ENCODE results near the gene MOCS1. TPM values are rescaled to one million over a fixed set of nuclear protein-coding genes. Genes with fewer than 3 reads are reported as not detected.

The MOCS1 gene
- total and polyA plus RNA-seq, 2 experiments from 2014 or later = 17.2 to 28.1 TPM

DNA sequence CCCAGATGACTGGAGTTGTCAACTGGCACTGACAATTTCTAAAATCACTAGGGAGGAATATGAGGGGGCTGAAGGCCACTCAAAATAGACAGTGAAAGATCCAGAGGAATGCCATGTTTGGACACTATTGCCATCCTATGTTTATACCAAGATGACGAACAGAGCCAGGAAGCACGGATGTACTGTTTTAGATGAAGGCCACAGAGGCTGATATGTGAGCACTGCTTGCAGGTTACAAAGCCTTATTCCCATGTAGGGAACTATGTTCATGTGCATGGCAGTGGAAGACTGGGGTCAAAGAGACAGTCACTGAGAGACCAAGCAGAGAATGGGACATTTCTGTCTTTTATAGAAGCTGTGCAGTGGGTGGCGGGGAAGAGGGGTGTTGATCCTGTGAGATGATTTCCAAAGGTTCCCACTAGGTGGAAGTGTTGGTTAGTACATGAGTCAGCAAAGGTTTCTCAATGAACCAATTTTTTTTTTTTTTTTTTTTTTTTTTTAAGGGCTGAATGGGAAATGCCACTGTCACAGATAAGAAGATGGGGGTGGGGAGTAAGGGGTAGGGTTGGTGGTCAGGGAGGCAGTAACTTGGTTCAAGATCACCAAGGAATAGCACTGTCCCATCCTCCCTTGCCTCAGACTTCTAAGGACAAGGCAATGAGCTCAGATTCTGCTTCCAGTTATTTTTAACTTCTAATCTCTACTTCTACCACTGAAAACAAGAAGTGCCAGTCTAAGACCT is 46.7 kb upstream of the MOCS1 start:
- DNase-seq (ENCODE audit: low spot score) (peak; percentile 84), ATAC-seq (peak; percentile 91)
- Mint-ChIP-seq H3K27me3 (ENCODE audit: insufficient read depth, low read depth, poor library complexity) (peaks cover 4% of the 10 kb centered on the region), H3K27ac (no peak overlapping the region), H3K36me3 (ENCODE audit: low read depth) (no peaks in the 10 kb centered on the region), H3K4me1 (peaks cover 9% of the 10 kb centered on the region; the same call in 2 of the 3 replicates), H3K9me3 (peaks cover 3% of the 10 kb centered on the region; the same call in 1 of the 3 replicates), H3K4me3 (no peak overlapping the region)
- Histone ChIP-seq H3K4me1 (ENCODE audit: insufficient read depth) (no peaks in the 10 kb centered on the region), H3K4me3 (no peak overlapping the region), H3K27me3 (ENCODE audit: insufficient read depth) (no peaks in the 10 kb centered on the region), H3K9me2 (ENCODE audit: insufficient read depth) (peaks cover 11% of the 10 kb centered on the region; the same call in 1 of the 2 replicates), H3K36me3 (ENCODE audit: insufficient read depth) (no peaks in the 10 kb centered on the region), H4K20me1 (replicated peaks; ENCODE audit: insufficient read depth) (no peaks in the 10 kb centered on the region), H3K4me2 (no peak overlapping the region), H3K27ac (ENCODE audit: low read depth) (no peak overlapping the region), H2AFZ (no peak overlapping the region; the same call in 1 of the 2 replicates), H3K79me2 (replicated peaks; ENCODE audit: insufficient read depth) (no peaks in the 10 kb centered on the region), H3F3A (replicated peaks; ENCODE audit: low read depth) (no peaks in the 10 kb centered on the region)
- TF ChIP-seq, protein P1, sequence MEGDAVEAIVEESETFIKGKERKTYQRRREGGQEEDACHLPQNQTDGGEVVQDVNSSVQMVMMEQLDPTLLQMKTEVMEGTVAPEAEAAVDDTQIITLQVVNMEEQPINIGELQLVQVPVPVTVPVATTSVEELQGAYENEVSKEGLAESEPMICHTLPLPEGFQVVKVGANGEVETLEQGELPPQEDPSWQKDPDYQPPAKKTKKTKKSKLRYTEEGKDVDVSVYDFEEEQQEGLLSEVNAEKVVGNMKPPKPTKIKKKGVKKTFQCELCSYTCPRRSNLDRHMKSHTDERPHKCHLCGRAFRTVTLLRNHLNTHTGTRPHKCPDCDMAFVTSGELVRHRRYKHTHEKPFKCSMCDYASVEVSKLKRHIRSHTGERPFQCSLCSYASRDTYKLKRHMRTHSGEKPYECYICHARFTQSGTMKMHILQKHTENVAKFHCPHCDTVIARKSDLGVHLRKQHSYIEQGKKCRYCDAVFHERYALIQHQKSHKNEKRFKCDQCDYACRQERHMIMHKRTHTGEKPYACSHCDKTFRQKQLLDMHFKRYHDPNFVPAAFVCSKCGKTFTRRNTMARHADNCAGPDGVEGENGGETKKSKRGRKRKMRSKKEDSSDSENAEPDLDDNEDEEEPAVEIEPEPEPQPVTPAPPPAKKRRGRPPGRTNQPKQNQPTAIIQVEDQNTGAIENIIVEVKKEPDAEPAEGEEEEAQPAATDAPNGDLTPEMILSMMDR (conservative IDR thresholded peaks at IDR 0.05; ENCODE audit: low read depth in 2 of 2) = peak; percentile 67 to 75
- no peak for TF ChIP-seq STAT1 (IDR thresholded peaks at IDR 0.05; ENCODE audit: unreplicated experiment)

DNA sequence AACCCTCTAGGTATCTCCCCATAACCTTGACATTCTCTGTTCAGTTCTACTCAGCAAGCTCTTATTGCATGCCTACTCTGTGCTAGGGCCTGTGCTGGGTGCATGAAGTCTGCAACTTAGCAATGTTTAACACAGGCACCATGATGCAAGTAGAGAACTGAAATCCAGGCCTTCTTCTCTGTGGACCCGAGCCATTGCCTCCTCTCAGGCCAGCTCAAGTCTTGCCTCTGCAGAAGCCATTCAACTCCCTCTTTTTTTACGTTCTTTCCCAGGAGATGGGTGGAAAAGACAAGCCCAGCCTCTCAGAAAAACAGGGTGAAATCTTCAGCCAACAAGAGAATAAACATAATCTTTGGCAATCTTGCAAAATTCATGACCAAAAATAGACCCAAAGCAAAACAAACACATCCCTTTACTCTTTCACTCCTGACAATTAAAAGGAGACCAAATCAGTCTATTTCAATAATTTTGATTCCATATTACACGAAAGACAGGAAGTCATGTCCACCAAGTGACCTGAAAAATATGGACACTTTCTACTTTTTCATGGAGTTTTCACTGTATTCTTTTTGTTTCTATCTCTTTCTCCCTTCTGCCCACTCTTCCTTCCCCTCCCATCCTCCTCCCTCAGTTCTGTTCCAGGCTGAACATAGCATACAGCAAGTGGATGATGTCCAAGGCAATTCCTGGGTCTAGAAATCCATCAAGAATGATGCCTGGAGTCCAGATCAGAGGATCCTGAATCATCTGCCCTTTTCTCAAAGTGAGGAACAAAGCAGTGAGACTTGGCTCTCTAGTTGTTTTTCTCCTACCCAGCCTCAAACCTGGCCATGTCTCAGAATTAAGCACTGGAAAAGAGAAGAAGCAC is 45.4 kb upstream of the MOCS1 start:
- Histone ChIP-seq H3K27me3 (ENCODE audit: insufficient read depth) (no peaks in the 10 kb centered on the region), H3K4me1 (ENCODE audit: insufficient read depth) (no peaks in the 10 kb centered on the region), H3K79me2 (replicated peaks; ENCODE audit: insufficient read depth) (no peaks in the 10 kb centered on the region), H2AFZ (no peak overlapping the region), H3K4me3 (no peak overlapping the region), H3K27ac (ENCODE audit: low read depth) (no peak overlapping the region), H3F3A (replicated peaks; ENCODE audit: low read depth) (no peaks in the 10 kb centered on the region), H3K9me2 (ENCODE audit: insufficient read depth) (0 out of 2 replicates have a peak, but pooled peaks cover 5% of the 10 kb centered on the region), H3K36me3 (ENCODE audit: insufficient read depth) (no peaks in the 10 kb centered on the region), H3K4me2 (no peak overlapping the region), H4K20me1 (replicated peaks; ENCODE audit: insufficient read depth) (no peaks in the 10 kb centered on the region)
- DNase-seq (ENCODE audit: low spot score) (no peak), ATAC-seq (no peak)
- Mint-ChIP-seq H3K4me3 (no peak overlapping the region), H3K4me1 (peaks cover 9% of the 10 kb centered on the region; the same call in 2 of the 3 replicates), H3K36me3 (ENCODE audit: low read depth) (no peaks in the 10 kb centered on the region), H3K9me3 (peaks cover 3% of the 10 kb centered on the region; the same call in 2 of the 3 replicates), H3K27me3 (ENCODE audit: insufficient read depth, low read depth, poor library complexity) (peaks cover 4% of the 10 kb centered on the region), H3K27ac (no peak overlapping the region)
- no peak for TF ChIP-seq STAT1 (IDR thresholded peaks at IDR 0.05; ENCODE audit: unreplicated experiment)
- TF ChIP-seq, protein P2, sequence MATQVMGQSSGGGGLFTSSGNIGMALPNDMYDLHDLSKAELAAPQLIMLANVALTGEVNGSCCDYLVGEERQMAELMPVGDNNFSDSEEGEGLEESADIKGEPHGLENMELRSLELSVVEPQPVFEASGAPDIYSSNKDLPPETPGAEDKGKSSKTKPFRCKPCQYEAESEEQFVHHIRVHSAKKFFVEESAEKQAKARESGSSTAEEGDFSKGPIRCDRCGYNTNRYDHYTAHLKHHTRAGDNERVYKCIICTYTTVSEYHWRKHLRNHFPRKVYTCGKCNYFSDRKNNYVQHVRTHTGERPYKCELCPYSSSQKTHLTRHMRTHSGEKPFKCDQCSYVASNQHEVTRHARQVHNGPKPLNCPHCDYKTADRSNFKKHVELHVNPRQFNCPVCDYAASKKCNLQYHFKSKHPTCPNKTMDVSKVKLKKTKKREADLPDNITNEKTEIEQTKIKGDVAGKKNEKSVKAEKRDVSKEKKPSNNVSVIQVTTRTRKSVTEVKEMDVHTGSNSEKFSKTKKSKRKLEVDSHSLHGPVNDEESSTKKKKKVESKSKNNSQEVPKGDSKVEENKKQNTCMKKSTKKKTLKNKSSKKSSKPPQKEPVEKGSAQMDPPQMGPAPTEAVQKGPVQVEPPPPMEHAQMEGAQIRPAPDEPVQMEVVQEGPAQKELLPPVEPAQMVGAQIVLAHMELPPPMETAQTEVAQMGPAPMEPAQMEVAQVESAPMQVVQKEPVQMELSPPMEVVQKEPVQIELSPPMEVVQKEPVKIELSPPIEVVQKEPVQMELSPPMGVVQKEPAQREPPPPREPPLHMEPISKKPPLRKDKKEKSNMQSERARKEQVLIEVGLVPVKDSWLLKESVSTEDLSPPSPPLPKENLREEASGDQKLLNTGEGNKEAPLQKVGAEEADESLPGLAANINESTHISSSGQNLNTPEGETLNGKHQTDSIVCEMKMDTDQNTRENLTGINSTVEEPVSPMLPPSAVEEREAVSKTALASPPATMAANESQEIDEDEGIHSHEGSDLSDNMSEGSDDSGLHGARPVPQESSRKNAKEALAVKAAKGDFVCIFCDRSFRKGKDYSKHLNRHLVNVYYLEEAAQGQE (IDR thresholded peaks at IDR 0.05; ENCODE audit: unreplicated experiment) = no peak
- TF ChIP-seq, protein P1 (conservative IDR thresholded peaks at IDR 0.05; ENCODE audit: low read depth in 2 of 2) = no peak
- TF ChIP-seq POLR2AphosphoS5 (IDR thresholded peaks at IDR 0.05; ENCODE audit: low read depth) = no peak
- TF ChIP-seq JUNB (IDR thresholded peaks at IDR 0.05; ENCODE audit: unreplicated experiment) = no peak
- TF ChIP-seq ZNF114 (CRISPR knock-in tag; IDR thresholded peaks at IDR 0.05) = no peak
- no peak for TF ChIP-seq EZH2 (IDR thresholded peaks at IDR 0.05; ENCODE audit: low read depth, unreplicated experiment)
- no peak for TF ChIP-seq EZH2phosphoT487 (IDR thresholded peaks at IDR 0.05; ENCODE audit: unreplicated experiment)
- TF ChIP-seq, protein P3, sequence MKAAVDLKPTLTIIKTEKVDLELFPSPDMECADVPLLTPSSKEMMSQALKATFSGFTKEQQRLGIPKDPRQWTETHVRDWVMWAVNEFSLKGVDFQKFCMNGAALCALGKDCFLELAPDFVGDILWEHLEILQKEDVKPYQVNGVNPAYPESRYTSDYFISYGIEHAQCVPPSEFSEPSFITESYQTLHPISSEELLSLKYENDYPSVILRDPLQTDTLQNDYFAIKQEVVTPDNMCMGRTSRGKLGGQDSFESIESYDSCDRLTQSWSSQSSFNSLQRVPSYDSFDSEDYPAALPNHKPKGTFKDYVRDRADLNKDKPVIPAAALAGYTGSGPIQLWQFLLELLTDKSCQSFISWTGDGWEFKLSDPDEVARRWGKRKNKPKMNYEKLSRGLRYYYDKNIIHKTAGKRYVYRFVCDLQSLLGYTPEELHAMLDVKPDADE (IDR thresholded peaks at IDR 0.05) = no peak
